Psoas muscle (tissue), 8 donors: ENCODE data around the gene KIF13A. TPM values are rescaled to one million over a fixed set of nuclear protein-coding genes. Genes with fewer than 3 reads are reported as not detected.

Source experiments
- ATAC-seq, 4 donors: fragments of 200-7000 bp; cut with Tn5 transposase; one replicate each; pipeline ENCODE4 v1.9.1; 2020; ENCODE audit warnings: moderate library complexity in 3 of 4, mild to moderate bottlenecking in 2 of 4
- DNase-seq, 2 donors: peaks; one replicate each; pipeline ENCODE4 v3.0.0-alpha.2; 2020
- H3K27ac ChIP-seq: fragments of 200-600 bp; one replicate; pipeline ENCODE4 v1.8.0; 2022
- H3K27me3 ChIP-seq, 3 donors: fragments of 200-600 bp in 1 of 3; one replicate each; pipeline versions ENCODE4 v1.6.1 to v1.8.0; 2013 to 2022; ENCODE audit warnings: low read length in 2 of 3, mild to moderate bottlenecking in 2 of 3, moderate library complexity in 1 of 3; ENCODE audit not compliant: insufficient read depth in 3 of 3
- H3K36me3 ChIP-seq, 2 donors: fragments of 200-600 bp in 1 of 2; one replicate each; pipeline versions ENCODE4 v1.6.1 to v1.8.0; 2013 to 2022; ENCODE audit warnings: low read depth in 1 of 2, mild to moderate bottlenecking in 1 of 2, moderate library complexity in 1 of 2; ENCODE audit not compliant: insufficient read depth in 1 of 2
- H3K4me1 ChIP-seq: fragments of 200-600 bp; one replicate; pipeline ENCODE4 v1.8.0; 2022
- H3K4me3 ChIP-seq: fragments of 200-600 bp; one replicate; pipeline ENCODE4 v1.8.0; 2022; ENCODE audit warnings: mild to moderate bottlenecking
- H3K9me3 ChIP-seq: fragments of 200-600 bp; one replicate; pipeline ENCODE4 v1.8.0; 2022
- WGBS, 3 donors: extraction: QIAGEN DNeasy Blood & Tissue Kit; methylation state at CpG; one replicate each; pipeline versions ENCODE4 v1.1.6 to v1.1.7; 2013; 5-methylcytosine and 5-hydroxymethylcytosine counted together
- intact Hi-C, 2 donors: fragments of 100-400 bp; cut with DNase I; formaldehyde crosslinking; loops; one replicate each; pipeline versions ENCODE4 v1.11.0 to v1.14.2; 2022
- polyA plus RNA-seq, 3 donors: library from polyadenylated mRNA; stranded (reverse); fragments of 200-250 nt; gene quantifications; one replicate each; pipeline ENCODE4 v1.2.3, GENCODE V29; 2013
- total RNA-seq, 4 donors: library from RNA; stranded (reverse); fragmentation: NEBNext Ultra II Directional in 2 of 4; extraction: Animal tissue kit (Norgen Biotek cat#: 25700) in 2 of 4; gene quantifications; one replicate each; pipeline versions ENCODE4 v1.2.1 to v1.2.4, GENCODE V29; 2021 to 2023
- TF ChIP-seq, protein P1 (sequence below): fragments of 200-600 bp; IDR thresholded peaks from one replicate; pipeline ENCODE4 v1.8.0; 2022; ENCODE audit warnings: antibody characterized with exemption
- donor health status: healthy with polysubstance abuse.
- donor health status: DM: no; HTN: no; CAD: no; lungs with moderate emphysema.
- donor health status: Bipolar disorder and iron deficiency.
- donor health status: healthy.
- donor health status: DM: yes; HTN: yes; CAD: no.
- donor health status: DM: no; HTN: no; CAD: no.
- donor health status: DM: no; HTN: no; CAD: no.
- donor health status: DM: yes; HTN: yes; CAD: no.

Gene KIF13A
- total and polyA plus RNA-seq, 7 donors = 17.0 to 80.2 (median 70.4) TPM

DNA sequence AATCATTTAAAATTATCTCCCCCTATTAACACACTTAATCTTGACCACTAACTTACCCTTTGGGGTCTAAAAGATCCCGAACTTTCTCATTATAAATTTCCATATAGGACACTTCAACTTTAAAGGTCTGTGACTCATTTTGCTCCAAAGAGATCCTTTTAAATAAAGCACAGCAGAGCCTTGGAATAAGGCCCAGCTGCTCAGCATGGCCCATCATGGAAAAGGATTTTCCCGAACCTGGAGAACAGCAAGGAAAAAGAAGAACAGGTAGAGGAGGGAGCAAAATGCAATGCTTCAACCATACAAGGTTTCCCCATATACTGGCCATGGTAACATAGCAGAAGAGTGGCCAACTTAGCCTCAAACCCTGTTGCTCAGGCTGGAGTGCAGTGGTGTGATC is 132.1 kb downstream of the KIF13A start:
- H3K27me3 ChIP-seq = no peaks in the 10 kb centered on the region
- TF ChIP-seq, protein P1, sequence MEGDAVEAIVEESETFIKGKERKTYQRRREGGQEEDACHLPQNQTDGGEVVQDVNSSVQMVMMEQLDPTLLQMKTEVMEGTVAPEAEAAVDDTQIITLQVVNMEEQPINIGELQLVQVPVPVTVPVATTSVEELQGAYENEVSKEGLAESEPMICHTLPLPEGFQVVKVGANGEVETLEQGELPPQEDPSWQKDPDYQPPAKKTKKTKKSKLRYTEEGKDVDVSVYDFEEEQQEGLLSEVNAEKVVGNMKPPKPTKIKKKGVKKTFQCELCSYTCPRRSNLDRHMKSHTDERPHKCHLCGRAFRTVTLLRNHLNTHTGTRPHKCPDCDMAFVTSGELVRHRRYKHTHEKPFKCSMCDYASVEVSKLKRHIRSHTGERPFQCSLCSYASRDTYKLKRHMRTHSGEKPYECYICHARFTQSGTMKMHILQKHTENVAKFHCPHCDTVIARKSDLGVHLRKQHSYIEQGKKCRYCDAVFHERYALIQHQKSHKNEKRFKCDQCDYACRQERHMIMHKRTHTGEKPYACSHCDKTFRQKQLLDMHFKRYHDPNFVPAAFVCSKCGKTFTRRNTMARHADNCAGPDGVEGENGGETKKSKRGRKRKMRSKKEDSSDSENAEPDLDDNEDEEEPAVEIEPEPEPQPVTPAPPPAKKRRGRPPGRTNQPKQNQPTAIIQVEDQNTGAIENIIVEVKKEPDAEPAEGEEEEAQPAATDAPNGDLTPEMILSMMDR = no peak
- intact Hi-C loops = no loop called here
- WGBS, 3 donors = 80 to 90% (median 90%) methylated on average over 2 of the region's 2 CpGs
- H3K9me3 ChIP-seq = no peaks in the 10 kb centered on the region
- ATAC-seq (no peak), DNase-seq (no peak)
- no peak overlapping the region for H3K27ac ChIP-seq
- peaks cover 8 to 39% of the 10 kb centered on the region in 2 donors for H3K36me3 ChIP-seq
- H3K4me3 ChIP-seq = no peak overlapping the region
- H3K4me1 ChIP-seq = no peaks in the 10 kb centered on the region

DNA sequence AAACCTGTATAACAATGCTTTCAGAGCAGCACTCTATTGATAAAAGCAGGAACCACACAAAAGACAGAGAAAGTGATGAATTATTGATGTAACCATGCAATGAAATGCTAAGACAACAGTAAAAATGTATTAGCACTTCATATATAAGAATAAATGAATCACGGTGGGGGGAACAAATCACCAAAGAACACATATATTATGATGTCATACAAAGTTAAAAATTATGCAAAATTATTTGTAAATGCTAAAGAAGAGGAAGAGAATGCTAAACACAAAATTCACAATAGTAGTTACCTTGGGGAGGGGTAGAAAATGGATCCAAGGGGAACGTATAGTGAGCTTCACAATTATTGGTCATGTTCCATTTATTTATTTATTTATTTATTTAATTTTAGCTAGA is 133.9 kb downstream of the KIF13A start:
- Histone ChIP-seq H3K9me3 (no peaks in the 10 kb centered on the region), H3K4me3 (no peak overlapping the region), H3K36me3 (peaks cover 8 to 58% of the 10 kb centered on the region in 2 donors), H3K27me3 (no peaks in the 10 kb centered on the region), H3K27ac (no peak overlapping the region), H3K4me1 (no peaks in the 10 kb centered on the region)
- DNase-seq = no peak
- intact Hi-C loops = no loop called here
- no peak for ATAC-seq
- WGBS, 3 donors = 82 to 91% (median 90%) methylated on average over 2 of the region's 2 CpGs
- TF ChIP-seq, protein P1 = no peak

DNA sequence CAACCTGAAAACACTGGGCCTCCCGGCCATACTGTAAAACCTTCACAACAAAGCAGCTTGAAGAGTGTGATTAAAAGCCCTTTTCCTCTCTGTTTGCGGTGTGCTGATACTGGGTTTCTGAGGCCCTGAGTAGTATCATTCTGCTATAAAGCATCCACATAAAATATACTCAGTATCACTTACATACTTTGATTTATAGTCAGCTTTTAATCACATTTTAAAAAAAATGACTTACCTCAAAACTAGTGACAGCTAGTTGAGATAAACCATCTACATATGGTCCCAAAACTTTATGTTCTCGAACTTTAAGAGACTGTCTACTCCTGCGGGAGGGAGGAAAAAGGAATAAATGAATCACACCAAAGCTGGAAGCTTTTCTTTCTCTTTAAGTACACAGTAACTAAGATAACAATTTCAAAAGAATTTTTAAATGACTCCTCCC is 135.7 kb downstream of the KIF13A start:
- no peak overlapping the region for H3K4me3 ChIP-seq
- TF ChIP-seq, protein P1 = no peak
- H3K36me3 ChIP-seq = peaks cover 8 to 76% of the 10 kb centered on the region in 2 donors
- no peaks in the 10 kb centered on the region for H3K27me3 ChIP-seq
- ATAC-seq (no peak), DNase-seq (no peak)
- H3K4me1 ChIP-seq = no peaks in the 10 kb centered on the region
- H3K27ac ChIP-seq = no peak overlapping the region
- 86 to 93% (median 86%) methylated on average over 4 of the region's 4 CpGs for WGBS, 3 donors
- intact Hi-C loops = no loop called here
- no peaks in the 10 kb centered on the region for H3K9me3 ChIP-seq

DNA sequence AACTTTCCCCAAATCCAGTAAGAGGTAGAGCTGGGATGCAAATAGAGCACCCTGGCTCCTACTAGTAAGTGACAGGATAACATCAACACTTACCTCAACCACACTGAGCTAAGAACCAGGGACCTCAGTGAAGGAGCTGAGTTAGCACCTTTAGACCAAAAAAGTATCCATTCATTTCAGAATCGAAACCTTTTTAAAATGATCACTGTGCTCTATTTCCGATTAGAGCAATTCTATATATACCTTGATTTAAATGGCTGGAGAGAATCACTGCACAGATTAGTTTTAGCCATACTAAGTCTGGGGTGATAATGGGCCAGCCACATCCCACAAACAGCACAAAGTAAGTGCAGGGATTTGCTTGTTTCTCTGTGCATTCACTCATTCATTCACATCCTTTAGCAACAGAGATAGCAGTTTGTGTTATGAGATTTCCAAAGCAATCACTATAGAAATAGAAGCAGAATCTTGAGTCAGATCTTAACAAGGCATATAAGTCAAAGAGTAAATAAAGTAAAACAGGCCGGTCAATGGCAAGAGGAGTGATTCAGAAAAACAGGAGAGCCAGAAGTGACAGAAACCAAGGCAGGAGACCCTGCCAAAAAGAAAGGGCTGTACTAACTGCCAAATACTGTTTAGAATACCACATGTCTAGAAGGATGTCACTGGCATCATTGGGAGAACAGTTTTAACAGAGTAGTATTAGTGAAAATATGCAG is 136.3 kb downstream of the KIF13A start:
- H3K27me3 ChIP-seq = no peaks in the 10 kb centered on the region
- H3K4me1 ChIP-seq = no peaks in the 10 kb centered on the region
- DNase-seq = no peak
- no peak overlapping the region for H3K4me3 ChIP-seq
- H3K36me3 ChIP-seq = peaks cover 8 to 77% of the 10 kb centered on the region in 2 donors
- 90 to 94% (median 93%) methylated on average over 3 of the region's 3 CpGs for WGBS, 3 donors
- no peaks in the 10 kb centered on the region for H3K9me3 ChIP-seq
- TF ChIP-seq, protein P1 = no peak
- intact Hi-C loops = no loop called here
- H3K27ac ChIP-seq = no peak overlapping the region
- ATAC-seq = no peak

GRCh38 chr6:17850281-17850680 is 137.2 kb downstream of the KIF13A start:
- TF ChIP-seq, protein P1 = no peak
- Histone ChIP-seq H3K27me3 (no peaks in the 10 kb centered on the region), H3K36me3 (peaks cover 8 to 71% of the 10 kb centered on the region in 2 donors), H3K4me1 (no peaks in the 10 kb centered on the region), H3K4me3 (no peak overlapping the region), H3K9me3 (no peaks in the 10 kb centered on the region), H3K27ac (no peak overlapping the region)
- intact Hi-C loops = no loop called here
- DNase-seq = no peak
- no peak for ATAC-seq
- WGBS, 3 donors = 96 to 98% (median 97%) methylated on average over 5 of the region's 5 CpGs
